ENCODE data around the gene SLC15A2.
"Not testable (repeated sequence)": the region's sequence is repeated elsewhere in the genome, so short reads cannot be mapped to it uniquely, and the experiment has no call there.

The SLC15A2 gene

DNA sequence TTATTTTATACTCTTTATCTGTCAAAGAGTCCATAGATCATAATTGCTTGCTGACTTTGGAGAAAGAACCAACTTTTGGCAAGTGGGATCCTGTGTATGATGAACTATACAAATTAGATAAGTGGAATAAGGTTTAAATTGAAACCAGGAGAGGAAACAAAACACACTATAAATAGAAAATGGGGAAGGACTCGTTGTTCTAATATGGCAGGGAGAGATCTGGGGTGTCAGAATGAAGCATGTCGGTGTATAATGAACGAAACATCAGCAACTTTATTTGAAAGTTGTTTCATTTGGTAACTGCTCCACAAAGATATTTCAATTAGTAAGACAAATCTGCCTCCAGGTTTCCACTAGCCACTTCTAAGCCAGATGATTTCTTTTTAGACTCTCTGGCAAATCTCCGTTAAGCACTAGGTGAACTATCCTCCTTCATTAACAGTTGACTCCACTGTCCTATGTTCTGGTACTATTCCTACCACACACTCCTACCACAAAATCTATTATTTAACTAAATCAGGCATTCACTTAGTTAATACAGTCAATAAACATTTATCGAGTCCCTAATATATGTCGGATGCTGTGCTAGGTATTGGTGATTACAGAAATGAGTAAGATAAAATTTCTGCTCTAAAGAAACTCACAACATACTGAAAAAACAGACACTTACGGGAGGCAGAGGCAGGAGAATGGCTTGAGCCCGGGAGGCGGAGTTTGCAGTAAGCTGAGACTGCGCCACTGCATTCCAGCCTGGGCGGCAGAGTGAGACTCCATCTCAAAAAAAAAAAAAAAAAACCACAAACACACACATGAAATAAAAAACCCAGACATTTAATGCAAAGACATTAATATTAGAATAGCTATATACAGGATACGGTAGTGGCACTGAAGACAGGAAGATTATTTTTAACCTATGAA, 20.1 kb downstream of the SLC15A2 start:
- peak; percentile 41 for DNase-seq
- Mint-ChIP-seq H3K27me3 (ENCODE audit: low read depth, poor library complexity) (no peaks in the 10 kb centered on the region), H3K9me3 (peaks cover 10% of the 10 kb centered on the region), H3K4me1 (peaks cover 12% of the 10 kb centered on the region), H3K36me3 (ENCODE audit: low read depth) (peaks cover 3% of the 10 kb centered on the region), H3K27ac (no peak overlapping the region), H3K4me3 (peak overlapping the region; percentile 41)
- TF ChIP-seq, protein P1, sequence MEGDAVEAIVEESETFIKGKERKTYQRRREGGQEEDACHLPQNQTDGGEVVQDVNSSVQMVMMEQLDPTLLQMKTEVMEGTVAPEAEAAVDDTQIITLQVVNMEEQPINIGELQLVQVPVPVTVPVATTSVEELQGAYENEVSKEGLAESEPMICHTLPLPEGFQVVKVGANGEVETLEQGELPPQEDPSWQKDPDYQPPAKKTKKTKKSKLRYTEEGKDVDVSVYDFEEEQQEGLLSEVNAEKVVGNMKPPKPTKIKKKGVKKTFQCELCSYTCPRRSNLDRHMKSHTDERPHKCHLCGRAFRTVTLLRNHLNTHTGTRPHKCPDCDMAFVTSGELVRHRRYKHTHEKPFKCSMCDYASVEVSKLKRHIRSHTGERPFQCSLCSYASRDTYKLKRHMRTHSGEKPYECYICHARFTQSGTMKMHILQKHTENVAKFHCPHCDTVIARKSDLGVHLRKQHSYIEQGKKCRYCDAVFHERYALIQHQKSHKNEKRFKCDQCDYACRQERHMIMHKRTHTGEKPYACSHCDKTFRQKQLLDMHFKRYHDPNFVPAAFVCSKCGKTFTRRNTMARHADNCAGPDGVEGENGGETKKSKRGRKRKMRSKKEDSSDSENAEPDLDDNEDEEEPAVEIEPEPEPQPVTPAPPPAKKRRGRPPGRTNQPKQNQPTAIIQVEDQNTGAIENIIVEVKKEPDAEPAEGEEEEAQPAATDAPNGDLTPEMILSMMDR (IDR thresholded peaks at IDR 0.05) = no peak

DNA sequence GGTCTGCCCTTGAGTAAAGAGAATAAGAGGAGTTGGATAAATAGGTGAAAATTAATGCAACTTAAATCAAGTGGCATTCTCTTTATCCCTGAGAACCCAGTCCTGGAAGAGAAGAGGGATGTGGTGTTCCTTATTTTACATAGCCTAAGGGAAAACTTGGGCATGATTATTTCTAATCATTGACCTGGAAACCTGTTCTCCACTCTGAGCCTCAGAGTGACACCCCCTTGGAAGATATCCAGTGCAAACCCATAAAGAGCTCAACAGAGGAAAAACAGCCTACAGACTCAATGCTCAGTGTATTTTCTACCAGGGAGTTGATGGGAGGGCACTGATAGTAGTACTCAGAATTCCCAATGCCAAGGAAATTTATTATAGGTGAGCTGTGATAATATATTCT, 22.0 kb downstream of the SLC15A2 start:
- TF ChIP-seq, protein P1 (IDR thresholded peaks at IDR 0.05) = no peak
- Mint-ChIP-seq H3K36me3 (ENCODE audit: low read depth) (no peaks in the 10 kb centered on the region), H3K4me1 (peaks cover 12% of the 10 kb centered on the region), H3K27ac (no peak overlapping the region), H3K4me3 (no peak overlapping the region), H3K27me3 (ENCODE audit: low read depth, poor library complexity) (no peaks in the 10 kb centered on the region), H3K9me3 (no peaks in the 10 kb centered on the region)
- DNase-seq = no peak

DNA sequence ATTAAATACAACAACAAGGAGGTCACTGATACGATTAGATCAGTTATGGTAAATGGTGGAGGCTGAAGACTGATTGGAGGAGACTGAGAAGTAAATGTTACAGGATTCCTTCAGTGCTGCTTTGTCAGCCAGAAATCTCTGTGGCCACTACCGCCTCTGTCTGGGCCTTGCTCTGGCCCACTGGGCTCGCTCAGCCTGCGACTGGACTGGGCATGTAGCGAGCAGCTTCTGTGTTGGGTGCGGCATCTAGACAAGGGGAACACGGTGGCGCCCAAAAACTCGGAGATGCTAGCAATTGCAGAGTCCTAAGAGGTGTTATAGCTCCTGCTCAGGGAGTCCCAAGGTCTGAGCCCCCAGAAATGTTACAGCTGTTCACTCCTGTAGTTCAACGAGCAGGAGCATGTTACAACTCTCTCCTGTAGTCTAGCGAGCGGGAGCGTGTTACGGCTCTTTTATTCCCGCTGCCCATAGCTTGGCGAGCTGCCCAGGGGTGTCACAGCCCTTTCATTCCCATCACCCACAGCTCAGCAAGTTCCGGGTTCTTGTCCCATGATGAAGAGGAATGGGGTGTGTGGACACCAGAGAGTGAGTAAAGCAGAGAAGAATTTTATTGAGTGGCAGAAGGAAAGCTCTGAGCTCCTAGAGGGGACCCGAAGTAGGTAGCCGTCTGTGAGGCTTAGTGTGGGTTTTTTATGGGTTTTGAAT, 24.7 kb downstream of the SLC15A2 start:
- no peaks in the 10 kb centered on the region for H3K27me3 Mint-ChIP-seq (ENCODE audit: low read depth, poor library complexity)
- no peak overlapping the region for H3K27ac Mint-ChIP-seq
- H3K9me3 Mint-ChIP-seq = no peaks in the 10 kb centered on the region
- H3K4me1 Mint-ChIP-seq = peaks cover 11% of the 10 kb centered on the region
- H3K4me3 Mint-ChIP-seq = no peak overlapping the region
- no peaks in the 10 kb centered on the region for H3K36me3 Mint-ChIP-seq (ENCODE audit: low read depth)
- DNase-seq = no peak
- TF ChIP-seq, protein P1 (IDR thresholded peaks at IDR 0.05) = no peak

DNA sequence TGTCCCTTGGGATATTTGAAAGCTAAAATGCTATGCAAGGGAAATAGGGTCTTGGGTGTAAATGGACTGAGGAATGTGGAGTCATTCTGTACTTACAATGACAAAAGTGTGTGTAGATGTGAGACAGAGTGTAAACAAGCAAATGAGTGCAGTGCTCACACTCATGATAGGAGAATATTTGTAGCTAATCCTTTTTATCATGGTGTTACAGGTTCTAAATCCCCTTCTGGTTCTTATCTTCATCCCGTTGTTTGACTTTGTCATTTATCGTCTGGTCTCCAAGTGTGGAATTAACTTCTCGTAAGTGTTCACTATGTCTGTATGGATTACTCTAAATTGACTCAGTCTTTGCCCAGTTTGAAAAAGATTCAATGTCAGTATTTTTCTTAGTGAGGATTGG, 30.5 kb downstream of the SLC15A2 start:
- peaks cover 5% of the 10 kb centered on the region for H3K36me3 Mint-ChIP-seq (ENCODE audit: low read depth)
- TF ChIP-seq, protein P1 (IDR thresholded peaks at IDR 0.05) = no peak
- peaks cover 5% of the 10 kb centered on the region for H3K9me3 Mint-ChIP-seq
- H3K27me3 Mint-ChIP-seq (ENCODE audit: low read depth, poor library complexity) = no peaks in the 10 kb centered on the region
- H3K4me1 Mint-ChIP-seq = no peaks in the 10 kb centered on the region
- no peak for DNase-seq
- no peak overlapping the region for H3K27ac Mint-ChIP-seq
- H3K4me3 Mint-ChIP-seq = no peak overlapping the region

DNA sequence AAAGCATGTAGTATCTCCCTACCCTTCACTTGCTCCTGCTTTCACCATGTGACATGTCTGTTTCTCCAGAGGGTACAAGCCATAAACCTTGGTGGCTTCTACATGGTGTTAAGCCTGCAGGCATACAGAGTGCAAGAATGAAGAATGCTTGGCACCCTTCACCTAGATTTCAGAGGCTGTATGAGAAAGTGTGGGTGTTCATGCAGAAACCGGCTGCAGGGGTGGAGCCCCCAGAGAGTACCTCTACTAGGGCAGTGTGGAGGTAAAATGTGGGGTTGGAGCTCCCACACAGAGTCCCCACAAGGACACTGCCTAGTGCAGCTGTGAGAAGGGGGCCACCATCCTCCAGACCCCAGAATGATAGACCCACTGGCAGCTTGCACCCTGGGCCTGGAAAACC, 32.2 kb downstream of the SLC15A2 start:
- Mint-ChIP-seq H3K4me1 (no peaks in the 10 kb centered on the region), H3K27me3 (ENCODE audit: low read depth, poor library complexity) (no peaks in the 10 kb centered on the region), H3K4me3 (no peak overlapping the region), H3K36me3 (ENCODE audit: low read depth) (peaks cover 5% of the 10 kb centered on the region), H3K9me3 (peaks cover 5% of the 10 kb centered on the region), H3K27ac (no peak overlapping the region)
- no peak for DNase-seq
- TF ChIP-seq, protein P1 (IDR thresholded peaks at IDR 0.05) = no peak

DNA sequence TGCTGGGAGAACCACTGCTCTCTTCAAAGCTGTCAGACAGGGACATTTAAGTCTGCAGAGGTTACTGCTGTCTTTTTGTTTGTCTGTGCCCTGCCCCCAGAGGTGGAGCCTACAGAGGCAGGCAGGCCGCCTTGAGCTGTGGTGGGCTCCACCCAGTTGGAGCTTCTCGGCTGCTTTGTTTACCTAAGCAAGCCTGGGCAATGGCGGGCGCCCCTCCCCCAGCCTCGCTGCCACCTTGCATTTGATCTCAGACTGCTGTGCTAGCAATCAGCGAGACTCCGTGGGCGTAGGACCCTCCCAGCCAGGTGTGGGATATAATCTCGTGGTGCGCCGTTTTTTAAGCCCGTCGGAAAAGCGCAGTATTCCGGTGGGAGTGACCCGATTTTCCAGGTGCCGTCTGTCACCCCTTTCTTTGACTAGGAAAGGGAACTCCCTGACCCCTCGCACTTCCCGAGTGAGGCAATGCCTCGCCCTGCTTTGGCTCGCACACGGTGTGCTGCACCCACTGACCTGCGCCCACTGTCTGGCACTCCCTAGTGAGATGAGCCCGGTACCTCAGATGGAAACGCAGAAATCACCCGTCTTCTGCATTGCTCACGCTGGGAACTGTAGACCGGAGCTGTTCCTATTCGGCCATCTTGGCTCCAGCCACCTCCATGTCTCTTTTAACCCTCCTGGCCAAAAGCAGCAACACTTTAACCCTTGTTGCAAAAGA, 44.1 kb downstream of the SLC15A2 start:
- H3K4me3 Mint-ChIP-seq; H3K27ac Mint-ChIP-seq; H3K27me3 Mint-ChIP-seq (ENCODE audit: low read depth, poor library complexity); H3K36me3 Mint-ChIP-seq (ENCODE audit: low read depth); DNase-seq: not testable (repeated sequence)
- H3K4me1 Mint-ChIP-seq = peaks cover 27% of the 10 kb centered on the region
- peaks cover 24% of the 10 kb centered on the region for H3K9me3 Mint-ChIP-seq
